ENCODE results near the gene SSRP1. TPM values are rescaled to one million over a fixed set of nuclear protein-coding genes. Genes with fewer than 3 reads are reported as not detected.
"Not testable (repeated sequence)": the region's sequence is repeated elsewhere in the genome, so short reads cannot be mapped to it uniquely, and the experiment has no call there.

The SSRP1 gene
- total RNA-seq, 1 donor from 2014 or later: 54.9 TPM

- ATAC-seq (no peak), DNase-seq (ENCODE audit: low spot score) (no peak)
- intact Hi-C loops (cut with DNase I): loop anchor here (10.0 kb wide), 1 partner anchor 112 kb away; no protein-coding TSS in a partner anchor
These were observed 7.0 kb upstream of the SSRP1 start for GRCh38 chr11:57342702-57343101.

DNA sequence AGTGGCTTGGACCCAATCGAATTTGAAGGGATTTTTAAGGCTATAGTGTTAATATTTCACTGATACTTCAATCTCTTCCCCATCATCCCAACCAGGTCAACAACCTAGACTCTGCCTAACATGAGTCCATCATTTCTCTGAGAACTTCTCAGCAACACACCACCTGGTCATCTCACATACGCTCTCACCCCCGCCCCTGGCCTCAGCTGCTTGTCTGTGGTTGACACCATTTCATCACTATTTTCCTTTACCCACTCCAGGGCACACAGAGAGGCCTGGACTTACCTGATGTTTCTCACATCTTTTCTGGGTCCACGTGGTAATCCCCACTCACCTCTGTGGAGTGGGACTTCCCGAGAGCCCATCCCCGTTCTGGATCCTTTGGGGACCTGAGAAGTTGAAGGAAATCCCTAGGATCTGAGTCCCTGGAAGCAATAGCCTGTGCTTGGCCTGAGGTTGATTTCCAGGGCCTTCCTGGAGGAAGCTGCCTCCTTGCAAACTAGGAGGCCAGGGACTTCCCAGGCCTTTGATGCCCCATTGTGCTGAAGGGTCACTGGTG, 5.6 kb upstream of the SSRP1 start:
- intact Hi-C loops (cut with DNase I): loop anchor here (10.0 kb wide), 1 partner anchor 113 kb away; no protein-coding TSS in a partner anchor
- no peak for DNase-seq (ENCODE audit: low spot score)
- ATAC-seq: no peak

DNA sequence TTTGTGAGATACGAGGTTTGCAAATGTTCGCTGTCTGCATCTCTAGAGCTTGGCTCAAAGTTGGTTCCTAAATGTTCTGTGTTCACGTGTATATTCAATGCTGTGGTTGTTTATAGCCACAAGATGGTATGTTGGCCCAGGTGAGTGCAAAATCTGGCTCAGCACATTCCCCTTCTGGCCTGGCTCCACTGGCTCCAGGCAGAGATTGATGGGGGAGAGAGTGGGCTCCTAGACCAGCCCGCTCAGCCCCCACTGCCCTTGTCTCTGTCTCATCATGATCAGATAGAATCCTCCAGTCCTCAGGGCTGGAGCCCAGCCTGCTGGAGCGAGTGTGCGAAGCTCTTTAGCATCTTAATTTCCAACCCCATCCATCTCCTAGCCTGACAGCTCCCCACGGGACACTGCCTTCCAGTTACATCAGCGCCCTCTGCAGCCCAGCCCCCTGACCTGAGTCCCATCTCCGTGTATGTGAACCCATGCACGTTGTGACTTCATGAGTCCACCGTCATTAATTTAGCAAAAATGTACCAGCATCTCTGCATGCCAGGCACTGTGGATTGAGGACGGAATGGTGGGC, 4.4 kb upstream of the SSRP1 start:
- ATAC-seq: no peak
- intact Hi-C loops (cut with DNase I): loop anchor here (10.0 kb wide), 1 partner anchor 115 kb away; no protein-coding TSS in a partner anchor
- no peak for DNase-seq (ENCODE audit: low spot score)

GRCh38 chr11:57339328-57339727, 3.6 kb upstream of the SSRP1 start:
- DNase-seq (ENCODE audit: low spot score) (no peak), ATAC-seq (no peak)
- intact Hi-C loops (cut with DNase I): loop anchor here (10.0 kb wide), 1 partner anchor 305 kb away; the partner anchor contains the start of gene YPEL4

GRCh38 chr11:57338142-57338541, 2.5 kb upstream of the SSRP1 start, which contains the start of gene P2RX3:
Gene P2RX3, plus strand, starts transcription at chr11:57338352. Its CDS starts 199 bp downstream, at chr11:57338551.
- DNase-seq (ENCODE audit: low spot score): no peak
- no peak for ATAC-seq
- intact Hi-C loops (cut with DNase I): loop anchor here (10.0 kb wide), 1 partner anchor 307 kb away; the partner anchor contains the start of gene YPEL4

DNA sequence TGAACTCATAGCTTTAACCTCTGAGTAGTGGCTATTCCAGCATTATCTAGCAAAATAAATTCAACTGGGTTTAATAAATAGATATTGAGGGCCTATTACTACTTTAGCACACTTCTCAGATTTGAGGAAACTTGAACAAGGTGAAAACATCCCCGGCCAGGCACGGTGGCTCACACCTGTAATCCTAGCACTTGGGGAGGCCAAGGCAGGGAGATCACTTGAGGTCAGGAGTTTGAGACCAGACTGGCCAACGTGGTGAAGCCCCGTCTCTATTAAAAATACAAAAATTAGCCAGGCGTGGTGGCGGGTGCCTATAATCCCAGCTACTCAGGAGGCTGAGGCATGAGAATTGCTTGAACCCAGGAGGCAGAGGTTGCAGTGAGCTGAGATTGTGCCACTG, 1.2 kb upstream of the SSRP1 start:
- intact Hi-C loops (cut with DNase I): loop anchor here (10.0 kb wide), 1 partner anchor 308 kb away; the partner anchor contains the start of gene YPEL4
- DNase-seq (ENCODE audit: low spot score); ATAC-seq: not testable (repeated sequence)

DNA sequence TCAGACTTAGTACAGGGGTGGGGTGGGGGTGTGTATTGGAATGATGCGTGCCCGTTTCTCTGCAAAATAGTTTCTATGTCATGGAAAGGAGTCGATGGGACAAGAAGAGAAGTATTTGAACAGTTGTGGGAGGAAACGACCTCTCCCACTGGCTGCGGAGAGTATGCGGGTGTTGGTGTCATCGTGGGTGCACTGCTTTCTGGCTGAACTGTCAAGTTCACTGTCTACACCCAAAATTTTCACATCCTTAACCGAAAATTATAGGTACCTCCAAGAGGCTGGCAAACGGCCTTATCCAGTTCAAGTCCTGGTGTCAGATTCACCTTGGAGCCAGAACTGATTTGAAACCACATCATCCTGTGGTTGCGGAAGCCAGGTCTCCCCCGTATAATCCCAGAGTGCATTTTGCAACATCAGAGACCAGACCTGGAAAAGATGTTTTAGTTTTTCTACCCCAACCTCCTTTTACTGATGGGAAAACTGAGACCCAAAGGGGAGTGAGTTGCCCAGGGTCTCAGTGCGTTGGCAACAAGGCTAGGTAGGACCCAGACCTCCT, 497 bp upstream of the SSRP1 start:
- intact Hi-C loops (cut with DNase I): loop anchor here (10.0 kb wide), 1 partner anchor 309 kb away; the partner anchor contains the start of gene YPEL4
- DNase-seq (ENCODE audit: low spot score) (no peak), ATAC-seq (peak; percentile 21)

DNA sequence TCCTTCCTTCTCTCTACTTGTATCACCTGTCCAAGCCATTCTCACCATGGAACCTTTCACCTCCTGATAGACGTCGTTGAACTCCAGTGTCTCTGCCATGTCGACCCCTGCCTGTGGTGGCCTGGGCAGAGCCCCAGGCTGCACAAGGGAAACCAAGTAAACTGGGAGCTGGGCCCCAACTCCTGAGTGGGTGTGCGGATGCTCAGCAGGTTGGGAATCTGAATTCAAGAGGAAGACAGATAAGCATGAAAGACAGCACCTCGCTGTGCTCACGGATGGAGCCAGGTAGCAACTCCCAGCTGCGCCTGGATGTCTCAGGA, 709 bp downstream of the SSRP1 start:
- ATAC-seq (no peak), DNase-seq (ENCODE audit: low spot score) (no peak)
- intact Hi-C loops (cut with DNase I): loop anchor here (10.0 kb wide), 1 partner anchor 310 kb away; the partner anchor contains the start of gene YPEL4

DNA sequence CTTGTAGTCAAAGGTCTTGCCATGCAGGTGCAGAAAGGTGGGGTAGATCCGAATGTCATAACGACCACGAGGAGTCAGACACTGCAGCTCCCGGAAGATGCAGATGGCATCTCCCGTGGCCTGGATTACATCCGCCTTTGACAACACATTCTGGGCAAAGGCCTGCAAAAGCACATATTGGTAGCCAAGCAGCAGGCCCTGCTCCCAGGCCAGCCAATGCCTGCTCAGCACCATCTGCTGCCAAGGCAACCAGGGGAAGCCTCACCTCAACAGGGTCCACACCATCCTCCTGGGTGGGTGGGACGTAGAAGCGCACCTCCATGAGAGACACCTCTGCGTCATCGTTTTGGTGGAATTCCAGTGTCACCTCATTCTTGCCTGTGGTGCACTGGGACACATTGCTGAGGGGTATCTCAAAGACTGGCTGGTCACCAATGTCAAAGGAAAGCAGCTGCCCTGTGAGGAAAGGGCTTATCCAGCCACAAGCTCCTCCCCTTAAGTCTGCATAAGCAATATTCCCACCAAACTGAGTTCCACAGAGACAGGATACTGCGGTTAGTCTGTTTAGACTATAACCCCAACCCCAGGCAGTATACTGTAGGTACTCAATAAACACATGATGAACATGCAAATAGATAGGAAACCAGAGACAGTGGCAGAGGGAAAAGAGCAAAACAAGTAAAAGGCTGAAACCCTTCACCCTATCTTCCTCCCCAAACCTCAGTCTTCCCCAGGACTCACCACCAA, 2.8 kb downstream of the SSRP1 start:
- no peak for ATAC-seq
- intact Hi-C loops (cut with DNase I): loop anchor here (10.0 kb wide), 1 partner anchor 312 kb away; the partner anchor contains the start of gene YPEL4
- no peak for DNase-seq (ENCODE audit: low spot score)

GRCh38 chr11:57331720-57332119, 4.0 kb downstream of the SSRP1 start:
- DNase-seq (ENCODE audit: low spot score) (no peak), ATAC-seq (no peak)
- intact Hi-C loops (cut with DNase I): loop anchor here (10.0 kb wide), 1 partner anchor 313 kb away; the partner anchor contains the start of gene YPEL4

GRCh38 chr11:57330029-57330428, 5.7 kb downstream of the SSRP1 start:
- no peak for DNase-seq (ENCODE audit: low spot score)
- intact Hi-C loops (cut with DNase I): loop anchor here (10.0 kb wide), 1 partner anchor 315 kb away; the partner anchor contains the start of gene YPEL4

DNA sequence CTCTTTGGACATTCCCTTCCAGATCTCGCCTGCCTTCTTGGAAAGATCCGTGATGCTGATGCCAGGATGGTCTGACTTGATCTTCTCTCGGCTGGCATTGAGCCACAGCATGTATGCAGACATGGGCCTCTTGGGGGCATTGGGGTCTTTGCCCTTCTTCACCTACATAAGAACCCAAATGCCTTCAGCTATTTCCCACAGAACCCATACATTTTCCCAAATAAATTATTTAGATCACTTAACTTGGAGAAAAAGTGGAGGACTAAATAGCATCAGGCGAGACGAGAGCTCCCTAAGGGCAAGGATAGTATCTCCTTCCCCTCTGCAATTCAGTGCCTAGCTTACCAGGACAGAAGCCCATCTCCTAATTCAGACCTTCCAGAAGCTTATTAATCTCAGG, 8.0 kb downstream of the SSRP1 start:
- no peak for ATAC-seq
- no peak for DNase-seq (ENCODE audit: low spot score)
- intact Hi-C loops (cut with DNase I): no loop called here

More at GRCh38 chr11:57330029-57330428, 5.7 kb downstream of the SSRP1 start:
- ATAC-seq: no peak

DNA sequence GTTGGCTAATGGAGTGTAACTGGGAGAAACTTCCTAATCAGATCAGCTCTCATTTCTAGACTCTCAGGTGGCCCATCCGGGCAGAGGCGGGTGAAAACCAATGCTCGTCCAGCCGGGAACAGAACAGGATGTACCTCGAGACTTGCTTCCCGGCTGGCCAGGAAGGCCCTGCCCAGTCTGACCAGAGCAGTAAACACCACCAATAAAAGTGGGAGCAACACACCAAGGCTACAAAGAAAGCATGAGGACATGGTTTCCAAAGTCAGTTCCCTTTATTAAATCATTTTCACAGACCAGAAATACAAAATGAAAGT, 10.0 kb downstream of the SSRP1 start:
- intact Hi-C loops (cut with DNase I): no loop called here
- DNase-seq (ENCODE audit: low spot score): no peak
- peak; percentile 6 for ATAC-seq

- ATAC-seq (peak; percentile 87), DNase-seq (ENCODE audit: low spot score) (peak; percentile 98)
- intact Hi-C loops (cut with DNase I): no loop called here
These were observed 10.6 kb downstream of the SSRP1 start, which contains the start of gene TNKS1BP1 for GRCh38 chr11:57324886-57325734. Gene TNKS1BP1, minus strand, starts transcription at chr11:57324952. Its CDS starts 3,067 bp downstream, at chr11:57321885.

GRCh38 chr11:57324154-57324885, 11.4 kb downstream of the SSRP1 start:
- no peak for ATAC-seq
- intact Hi-C loops (cut with DNase I): no loop called here

DNA sequence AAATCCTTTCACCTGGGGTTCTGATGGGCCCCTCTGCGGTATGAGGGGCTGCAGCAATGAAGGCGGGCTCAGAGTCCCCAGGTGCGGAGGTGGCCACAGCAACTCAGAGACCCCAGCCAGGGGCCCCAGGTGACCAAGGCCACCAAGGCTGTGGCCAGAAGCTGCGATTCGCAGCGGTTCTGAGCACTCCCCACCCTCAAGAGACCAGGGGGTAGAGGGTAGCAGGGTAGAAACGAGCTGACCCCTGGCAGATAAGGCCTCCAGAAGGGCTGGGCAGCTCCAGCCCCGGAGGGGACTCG, 11.9 kb downstream of the SSRP1 start:
- intact Hi-C loops (cut with DNase I): no loop called here
- DNase-seq (ENCODE audit: low spot score) (no peak), ATAC-seq (no peak)

More at GRCh38 chr11:57324154-57324885, 11.4 kb downstream of the SSRP1 start:
- peak; percentile 78 for DNase-seq (ENCODE audit: low spot score)

- DNase-seq (ENCODE audit: low spot score): no peak
- peak; percentile 25 for ATAC-seq
- intact Hi-C loops (cut with DNase I): no loop called here
These were observed 12.4 kb downstream of the SSRP1 start for GRCh38 chr11:57323167-57323854.

Measured in sciatic nerve (tissue), 2 donors.